Activated CD4-positive, alpha-beta T cell treated with anti-CD3 and anti-CD28 coated beads, Interleukin-2, amount 50 U/mL, for 48 hours (primary cell): ENCODE results near the gene TNS1.

Source experiments
- DNase-seq, 2 experiments: peaks; one replicate each; pipeline ENCODE4 v3.0.0-alpha.2; 2020

TNS1 gene

DNA sequence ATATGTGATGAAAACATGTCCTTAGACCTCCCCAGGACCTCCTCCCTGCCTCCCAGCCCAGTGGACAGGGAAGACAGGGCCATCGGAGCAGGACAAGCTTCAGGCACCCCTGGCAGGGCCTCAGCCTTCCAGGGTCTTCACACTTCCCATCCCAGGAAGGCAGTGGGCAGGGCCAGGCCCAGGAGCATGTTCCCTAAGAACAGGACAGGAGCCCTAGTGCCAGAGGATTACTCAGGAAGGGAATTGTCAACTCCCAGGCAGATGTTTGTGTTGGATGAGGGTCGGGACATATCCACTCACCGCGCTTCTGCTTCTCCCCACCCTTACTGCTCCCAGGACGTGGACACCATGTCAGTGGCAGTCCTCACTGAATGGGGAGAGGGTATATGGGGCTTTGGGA, 138.9 kb downstream of the TNS1 start:
- no peak for DNase-seq

DNA sequence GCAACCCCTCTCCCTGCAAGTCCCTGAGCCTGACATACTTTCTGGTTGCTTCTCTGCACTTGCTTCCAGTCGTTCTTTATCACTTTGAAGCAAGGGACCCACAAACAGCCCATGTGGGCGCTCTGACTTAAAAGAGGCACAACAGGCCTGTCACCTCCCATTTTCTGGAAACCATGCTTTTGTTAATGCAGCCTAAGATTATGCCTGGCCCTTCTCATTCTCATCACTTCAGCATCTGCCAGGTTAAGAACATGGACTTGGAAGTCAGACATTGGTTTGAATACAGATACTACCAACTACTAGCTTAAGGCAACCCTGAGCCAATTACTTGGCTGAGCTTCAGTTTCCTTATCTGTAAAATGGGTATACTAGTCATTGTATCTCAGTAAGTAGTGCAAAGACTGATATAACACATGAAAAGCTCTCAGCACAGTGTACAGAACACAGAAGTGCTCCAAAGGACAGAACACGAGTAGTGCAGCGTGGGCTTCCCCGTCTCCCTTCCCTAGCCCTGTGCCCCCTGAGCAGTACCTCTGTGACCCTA, 141.4 kb downstream of the TNS1 start:
- no peak for DNase-seq

DNA sequence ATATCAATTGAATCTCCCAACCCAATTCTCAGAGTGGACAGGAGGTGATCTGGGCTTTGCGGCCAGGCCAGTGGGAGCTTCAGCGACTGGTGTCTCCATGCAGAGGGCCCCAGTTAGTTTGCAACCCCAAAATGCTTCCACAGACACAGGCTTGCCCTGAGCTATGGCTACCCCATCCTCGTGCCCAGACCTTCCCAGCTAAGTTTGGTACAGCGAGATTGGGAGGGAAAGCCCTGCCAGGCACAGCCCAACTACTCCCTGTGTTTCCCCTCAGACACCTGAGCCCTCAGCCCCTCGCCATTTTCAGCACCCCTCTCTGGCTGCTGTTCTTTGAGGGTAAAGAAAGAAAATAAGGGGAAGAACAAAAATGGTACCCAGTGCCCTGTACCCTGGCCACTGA, 142.9 kb downstream of the TNS1 start:
- no peak for DNase-seq

DNA sequence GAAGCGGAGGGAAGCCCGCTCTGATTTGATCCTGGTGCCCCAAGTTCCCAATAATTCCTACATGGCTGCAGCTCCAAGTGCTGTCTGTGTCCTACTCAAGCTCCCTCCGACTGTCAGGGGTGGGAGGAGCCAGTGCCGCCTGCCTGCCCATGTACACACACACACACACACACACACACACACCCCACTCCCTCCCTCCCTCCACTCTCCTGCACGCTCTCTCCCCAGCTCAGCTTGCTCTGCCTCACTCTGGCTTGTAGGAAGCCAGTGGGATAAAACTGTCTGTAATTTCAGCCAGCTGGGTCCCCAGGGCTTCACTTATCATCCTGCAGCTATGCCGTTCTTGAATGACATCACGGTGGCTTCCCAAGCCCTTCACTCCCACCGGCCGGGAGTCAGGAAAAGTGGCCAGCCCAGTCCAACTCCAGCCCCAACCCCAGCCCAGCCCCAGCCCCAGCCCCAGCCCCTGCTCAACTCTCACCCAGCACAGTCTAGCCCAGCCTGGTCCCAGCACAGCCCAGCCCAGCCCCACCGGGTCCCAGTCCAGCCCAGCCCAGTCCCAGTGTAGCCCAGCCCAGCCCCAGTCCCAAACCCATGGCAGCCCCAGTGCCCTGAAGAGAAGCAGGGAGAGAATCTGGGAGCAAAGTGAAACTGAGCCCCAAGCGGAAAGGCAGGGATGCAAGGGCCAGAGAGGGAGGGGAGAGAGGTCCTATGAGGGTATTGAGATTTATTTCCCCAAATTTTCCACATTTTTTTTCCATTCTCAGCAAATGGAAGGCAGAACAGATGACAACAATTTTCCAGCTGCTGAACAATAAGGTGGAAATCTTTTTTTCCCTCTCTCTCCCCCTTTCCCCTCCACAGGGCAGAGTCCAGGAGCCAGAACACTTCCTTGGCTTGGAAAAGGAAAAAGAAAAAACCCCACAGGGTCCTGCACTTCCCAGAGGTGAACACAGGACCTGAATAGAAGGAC, 144.0 kb downstream of the TNS1 start:
- DNase-seq: no peak

DNA sequence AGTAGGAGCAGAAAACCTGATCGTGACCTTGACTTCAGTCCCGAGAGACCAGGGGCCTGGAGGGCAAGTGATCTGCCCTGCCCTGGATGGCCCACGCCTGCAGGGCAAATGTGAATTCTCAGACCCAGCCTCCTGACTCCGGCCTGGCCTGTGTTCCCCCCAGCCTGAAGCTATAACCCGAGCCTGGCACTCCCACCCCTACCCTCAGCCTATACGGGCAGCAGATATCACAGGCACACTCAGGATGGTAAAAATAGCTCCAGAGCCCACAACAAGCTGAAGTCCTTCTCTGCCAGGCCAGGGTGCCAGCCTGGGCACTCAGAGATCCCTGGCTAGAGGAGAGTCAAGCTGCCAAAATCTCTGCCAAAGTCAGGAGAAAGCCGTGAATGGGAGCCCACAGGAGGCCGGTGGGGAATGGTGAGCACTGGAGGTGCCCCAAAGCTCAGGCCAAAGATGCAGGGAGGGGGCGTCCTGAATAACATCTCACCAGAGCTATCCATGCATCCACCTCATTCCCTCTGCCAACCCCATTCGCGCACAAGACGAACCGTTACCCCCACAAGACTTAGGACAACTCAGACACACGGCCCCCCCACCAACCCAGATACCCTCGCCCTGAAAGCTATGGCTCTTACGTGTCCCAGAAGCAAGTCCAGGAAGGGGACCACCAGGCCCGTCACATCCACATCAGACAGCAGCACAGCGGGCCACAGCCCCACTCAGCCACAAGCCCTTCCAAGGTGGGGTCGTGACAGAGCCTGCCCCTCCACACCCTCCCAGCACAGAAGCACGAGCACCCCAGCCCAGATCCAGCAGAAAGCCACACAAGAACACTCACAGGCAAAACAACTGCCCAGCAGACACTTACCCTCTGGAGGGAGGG, 144.9 kb downstream of the TNS1 start:
- DNase-seq: no peak

DNA sequence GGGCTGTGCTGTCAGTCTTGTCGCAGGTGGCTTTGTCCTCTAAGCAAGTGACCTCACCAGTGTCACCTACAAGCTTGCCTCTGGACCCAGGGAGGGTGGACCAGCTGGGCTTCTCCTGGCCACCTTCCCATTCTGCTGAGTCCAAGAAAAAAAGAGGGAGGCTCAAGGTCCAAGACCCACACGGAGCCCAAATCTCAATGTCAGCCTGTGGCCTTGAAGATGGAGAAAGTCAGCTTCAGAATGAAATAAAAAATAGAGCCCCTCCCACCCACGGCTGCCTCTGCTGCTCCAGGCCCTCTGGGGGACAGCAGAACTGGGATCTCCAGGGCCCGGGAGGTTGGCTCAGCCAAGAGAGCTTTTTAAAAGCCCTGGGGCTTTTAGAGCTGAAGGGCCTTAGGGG, 145.9 kb downstream of the TNS1 start:
- DNase-seq: no peak

DNA sequence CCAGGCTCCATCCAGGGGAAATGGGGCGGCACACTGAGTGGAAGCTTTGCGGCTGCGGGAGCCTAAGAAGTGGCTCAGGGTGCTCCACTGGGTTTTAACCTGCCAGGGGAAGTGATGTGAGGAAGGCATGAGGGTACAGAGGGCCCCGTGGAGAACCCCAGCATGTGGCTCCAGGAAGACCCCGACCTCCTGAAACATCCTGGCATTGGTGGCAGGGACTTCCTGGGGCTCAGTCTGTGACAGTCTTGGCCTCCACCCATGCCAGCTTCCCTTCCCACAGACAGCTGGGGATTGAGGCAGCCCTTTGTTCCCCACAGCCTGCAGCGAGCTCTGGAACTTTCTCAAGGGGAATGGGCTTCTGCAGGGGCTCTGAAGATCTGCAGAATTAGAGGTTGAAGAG, 146.6 kb downstream of the TNS1 start:
- DNase-seq: no peak

DNA sequence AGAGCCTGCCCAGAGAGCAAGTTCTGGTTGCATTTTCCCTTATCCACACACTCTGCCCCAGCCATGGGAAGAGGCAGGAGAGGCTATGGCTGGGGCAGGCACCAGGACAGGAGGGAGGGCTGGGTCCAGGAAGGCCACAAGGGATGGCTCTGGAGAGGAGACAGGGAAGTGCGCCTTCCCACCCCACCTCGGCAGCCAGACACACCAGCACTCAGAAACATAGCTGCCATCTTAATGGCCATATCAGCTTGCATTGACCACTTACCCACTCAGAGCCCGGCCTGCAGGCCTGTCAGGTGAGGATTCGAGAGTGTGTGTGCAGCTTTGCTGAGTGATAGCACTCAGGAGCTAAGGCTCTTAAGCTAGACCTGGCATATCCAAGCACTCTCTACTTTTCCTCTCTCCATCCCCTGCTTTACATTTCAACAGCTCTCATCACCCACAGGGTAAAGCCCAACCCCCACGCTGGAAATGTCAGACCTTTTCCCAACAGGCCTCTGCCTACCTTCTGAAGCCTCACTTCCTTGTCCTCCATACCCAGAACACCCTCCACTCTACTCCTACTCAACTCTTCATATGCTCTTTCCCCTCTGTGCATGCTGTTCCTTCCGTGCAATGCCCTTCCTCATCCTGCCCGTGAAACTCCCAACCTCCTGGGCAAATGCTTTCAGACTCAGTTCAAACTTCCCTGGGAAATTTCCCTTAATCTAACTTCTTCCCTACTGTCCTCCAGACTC, 147.9 kb downstream of the TNS1 start:
- DNase-seq: no peak

DNA sequence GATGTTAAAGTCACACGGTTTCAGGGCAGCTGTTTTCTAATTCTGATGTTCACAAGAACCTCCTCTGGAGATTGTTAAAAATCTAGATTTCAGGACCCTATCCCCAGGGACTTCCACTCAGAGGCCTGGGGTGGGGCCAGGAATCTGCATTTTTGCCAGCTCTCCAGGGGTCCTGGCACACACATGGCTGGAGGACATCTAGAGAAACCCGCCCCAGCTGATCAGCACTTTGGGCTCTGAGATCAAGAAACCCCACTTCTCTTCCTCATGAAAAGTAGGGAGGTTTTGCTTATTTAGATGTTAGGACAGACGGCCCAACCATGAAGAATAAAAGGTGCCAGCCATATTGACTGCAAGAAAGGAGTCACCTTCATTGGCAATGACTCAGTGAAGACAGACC, 148.8 kb downstream of the TNS1 start:
- no peak for DNase-seq

DNA sequence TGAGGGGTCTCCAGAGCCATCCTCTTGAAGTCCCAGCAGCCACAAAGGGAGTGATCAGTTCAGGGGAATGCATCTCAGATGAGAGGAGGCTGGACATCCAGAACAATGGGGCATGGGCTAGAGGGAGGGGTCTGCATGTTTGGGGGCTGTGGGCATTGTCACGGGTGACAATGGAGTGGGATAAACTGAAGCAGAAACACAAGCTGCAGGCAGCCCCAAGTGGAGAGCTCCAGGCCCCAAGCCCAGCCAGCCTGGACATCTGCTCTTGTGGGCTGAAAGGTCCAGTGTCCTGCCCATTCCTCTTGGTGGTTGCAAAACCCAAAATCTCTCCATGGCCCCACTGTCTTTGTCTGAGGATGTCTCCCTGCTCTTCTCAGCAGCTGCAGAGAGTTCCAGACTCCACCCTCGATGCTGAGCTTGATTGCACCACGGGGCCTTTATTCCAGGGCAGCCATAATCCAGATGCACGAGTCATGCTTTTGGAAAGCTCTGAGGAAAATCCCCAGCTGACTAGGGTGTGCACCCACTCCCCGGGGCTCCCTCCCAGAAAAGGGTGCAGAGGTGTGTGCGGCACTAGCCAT, 149.4 kb downstream of the TNS1 start:
- DNase-seq: no peak

DNA sequence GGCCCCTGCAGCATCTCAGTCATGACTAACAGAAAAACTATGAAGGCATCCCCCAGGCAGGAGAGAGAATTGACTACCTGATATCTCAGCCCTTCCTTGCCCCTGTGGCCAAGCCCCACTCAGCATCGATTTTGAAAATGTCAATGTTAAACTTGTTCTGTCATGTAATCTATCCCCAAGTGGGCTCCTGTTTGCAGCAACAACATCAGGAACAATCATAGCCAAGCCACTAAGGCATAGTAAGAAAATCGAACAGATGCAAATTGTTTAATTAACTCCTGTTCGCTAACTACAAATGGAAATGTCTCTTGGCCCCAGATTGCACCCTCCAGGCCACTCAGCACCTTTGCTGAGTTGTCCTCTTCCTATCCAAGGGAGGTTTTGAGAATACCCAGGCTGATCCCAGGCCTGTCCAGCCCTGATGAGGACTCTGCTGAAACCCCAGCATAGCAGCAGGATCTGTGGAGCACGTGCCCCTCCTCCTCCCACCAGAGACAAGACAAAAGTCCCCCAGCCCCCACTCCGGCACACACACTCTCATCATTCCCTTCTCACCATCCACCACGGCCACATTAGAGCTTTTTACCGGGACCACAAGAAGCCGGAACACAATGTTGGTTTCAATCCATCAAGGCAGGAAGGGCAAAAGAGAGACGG, 150.1 kb downstream of the TNS1 start:
- no peak for DNase-seq

DNA sequence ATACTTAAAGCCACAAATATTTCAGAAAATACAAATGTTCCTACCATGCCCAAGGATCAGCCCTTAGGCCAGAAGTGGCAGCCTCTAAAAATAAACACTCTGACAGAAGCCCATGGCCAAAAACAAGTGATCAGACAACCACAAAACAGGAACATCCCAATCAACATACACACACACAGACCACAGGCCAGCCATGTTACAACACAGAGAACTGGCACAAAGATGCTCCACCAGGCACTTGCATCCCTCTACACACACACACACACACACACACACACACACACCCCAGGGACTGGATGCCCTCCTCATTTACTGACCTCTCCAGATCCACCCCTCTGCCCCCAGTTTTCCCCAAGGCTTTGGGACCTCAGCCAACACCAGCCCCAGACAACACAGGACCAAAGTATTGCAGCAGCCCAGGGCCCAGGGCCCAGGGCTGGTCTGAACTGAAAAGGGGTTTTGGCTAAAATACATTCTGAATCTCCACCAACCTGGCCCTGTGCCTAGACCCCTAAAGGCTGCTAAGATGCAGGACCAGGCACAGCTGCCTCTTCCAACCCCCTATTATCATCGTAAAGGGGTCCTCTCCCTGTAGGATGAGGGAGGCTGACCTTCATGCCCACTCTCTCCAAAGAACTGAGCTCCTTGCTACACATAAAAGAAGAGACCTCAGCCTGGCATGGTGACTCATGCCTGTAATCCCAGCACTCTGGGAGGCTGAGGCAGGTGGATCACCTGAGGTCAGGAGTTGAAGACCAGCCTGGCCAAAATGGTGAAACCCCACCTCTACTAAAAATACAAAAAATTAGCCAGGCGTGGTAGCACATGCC, 151.4 kb downstream of the TNS1 start:
- DNase-seq: no peak

DNA sequence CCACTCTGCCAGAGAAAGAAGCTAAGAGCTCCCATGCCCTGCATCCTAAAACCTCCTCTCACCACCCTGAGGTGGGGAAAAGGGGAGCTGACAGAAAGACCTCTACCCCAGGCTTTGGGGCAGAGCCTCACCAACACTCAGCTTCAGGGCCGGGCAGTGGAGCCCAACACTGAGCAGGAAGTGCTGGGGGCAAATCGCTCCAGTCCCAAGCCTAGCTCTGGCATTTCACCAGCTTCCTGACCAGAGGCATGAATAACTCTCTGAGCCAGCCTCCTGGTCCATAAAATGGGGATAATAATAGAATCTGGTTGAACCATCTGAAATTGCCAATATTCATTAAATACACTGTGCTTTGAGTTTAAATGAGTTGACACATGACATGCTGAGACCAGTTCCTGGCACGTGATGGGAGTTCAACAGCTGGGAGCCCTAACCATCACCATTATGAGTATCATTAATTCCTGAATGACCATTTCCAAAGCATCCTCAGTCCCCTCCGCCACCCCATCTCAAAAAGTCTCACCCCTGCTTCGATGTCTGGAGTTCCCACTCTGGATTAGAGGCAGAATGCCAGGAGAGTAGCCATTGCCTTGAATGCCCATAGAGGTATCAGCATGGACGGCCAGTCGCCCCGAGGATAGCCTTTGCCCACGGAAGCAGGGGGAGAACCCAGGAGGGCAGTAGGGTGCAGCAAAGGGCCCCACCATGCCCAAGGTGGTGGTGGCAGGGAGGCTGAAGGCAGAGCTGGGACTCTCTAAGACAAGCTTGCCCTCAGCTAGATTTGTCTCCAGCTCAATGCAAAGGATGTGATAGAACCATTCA, 153.4 kb downstream of the TNS1 start:
- no peak for DNase-seq

DNA sequence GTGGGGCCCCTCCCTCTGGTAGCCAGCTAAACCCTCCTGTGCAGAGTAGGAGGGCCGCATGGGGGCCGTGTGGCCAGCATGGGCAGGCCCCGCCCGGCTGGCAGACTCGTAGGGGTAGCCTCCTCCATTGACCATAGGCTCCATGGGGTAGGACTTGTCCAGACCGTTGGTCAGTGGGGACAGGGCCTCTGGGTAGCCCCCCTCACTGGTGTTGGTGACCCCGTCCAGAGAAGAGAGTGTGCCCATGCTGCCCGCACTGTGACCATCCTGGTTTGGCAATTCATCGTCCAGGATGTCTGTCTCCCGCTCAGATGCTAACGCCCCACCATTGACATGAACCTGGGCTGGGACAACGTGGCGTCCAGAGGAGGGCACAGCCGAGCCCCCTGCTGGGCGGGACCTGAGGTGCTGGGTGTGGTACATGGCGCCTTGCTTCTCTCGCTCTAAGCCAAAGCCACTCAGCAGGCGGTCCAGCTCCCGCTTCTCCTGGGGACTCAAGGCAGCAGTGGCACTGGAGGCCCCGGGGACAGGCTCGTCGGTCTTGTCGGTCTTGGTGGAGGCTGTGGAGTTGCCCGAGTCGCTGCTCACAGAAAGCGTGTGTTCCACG, 154.3 kb downstream of the TNS1 start:
- no peak for DNase-seq

DNA sequence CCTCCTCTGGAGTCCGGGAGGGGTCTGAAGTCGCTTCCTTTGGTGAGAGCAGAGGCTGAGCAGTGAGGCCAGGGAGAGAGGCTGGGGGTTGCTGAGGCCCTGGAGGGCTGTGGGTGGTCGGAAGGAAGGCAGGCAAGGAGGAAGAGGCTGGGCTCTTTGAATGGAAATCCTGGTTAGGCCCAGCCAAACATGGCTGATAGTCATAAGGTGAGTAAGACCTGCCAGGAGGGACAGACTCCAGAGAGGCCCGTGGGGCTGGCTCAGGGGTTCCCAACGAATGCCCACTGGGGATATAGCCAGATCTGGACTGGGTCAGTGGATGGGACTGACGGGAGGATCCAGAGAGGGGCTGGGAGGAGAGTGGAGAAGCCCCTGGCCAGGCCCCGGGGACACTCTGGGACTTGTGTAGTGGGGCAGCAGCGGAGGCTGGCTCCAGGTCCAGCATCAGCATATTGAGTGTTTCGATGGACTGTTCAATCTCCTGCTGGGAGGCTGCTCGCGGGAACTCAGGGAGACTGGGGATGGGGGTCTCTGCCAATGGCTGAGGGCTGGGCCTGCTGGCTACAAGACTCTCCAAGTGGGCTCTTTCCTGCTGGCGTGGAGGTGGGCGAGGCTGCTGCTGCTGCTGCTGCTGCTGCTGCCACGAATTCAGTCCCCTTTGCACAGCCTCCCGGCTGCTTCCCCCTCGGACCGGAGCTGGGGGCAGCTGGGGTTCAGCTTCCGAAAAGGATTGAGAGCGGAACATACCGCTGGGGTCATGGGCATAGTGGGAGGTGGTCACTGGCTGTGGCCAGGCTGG, 155.0 kb downstream of the TNS1 start:
- no peak for DNase-seq

DNA sequence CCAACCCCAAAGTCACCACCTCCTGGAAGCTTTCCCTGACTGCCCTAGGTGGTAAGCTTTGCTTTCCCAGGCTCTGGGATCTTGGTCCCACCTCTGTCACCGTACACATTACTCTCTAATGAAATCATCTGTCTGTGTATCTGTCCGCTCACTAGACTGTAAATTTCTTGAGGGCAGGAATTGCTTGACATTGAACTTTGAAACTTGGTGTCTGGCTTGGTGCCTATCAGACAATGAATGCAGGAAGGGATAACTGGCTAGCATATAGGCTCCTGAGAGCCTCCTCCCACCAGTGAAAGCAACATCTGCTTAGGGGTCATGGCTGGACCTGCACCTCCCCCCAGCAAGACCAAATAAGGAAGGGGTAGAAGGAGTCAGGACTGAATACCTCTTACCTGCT, 155.7 kb downstream of the TNS1 start:
- no peak for DNase-seq

DNA sequence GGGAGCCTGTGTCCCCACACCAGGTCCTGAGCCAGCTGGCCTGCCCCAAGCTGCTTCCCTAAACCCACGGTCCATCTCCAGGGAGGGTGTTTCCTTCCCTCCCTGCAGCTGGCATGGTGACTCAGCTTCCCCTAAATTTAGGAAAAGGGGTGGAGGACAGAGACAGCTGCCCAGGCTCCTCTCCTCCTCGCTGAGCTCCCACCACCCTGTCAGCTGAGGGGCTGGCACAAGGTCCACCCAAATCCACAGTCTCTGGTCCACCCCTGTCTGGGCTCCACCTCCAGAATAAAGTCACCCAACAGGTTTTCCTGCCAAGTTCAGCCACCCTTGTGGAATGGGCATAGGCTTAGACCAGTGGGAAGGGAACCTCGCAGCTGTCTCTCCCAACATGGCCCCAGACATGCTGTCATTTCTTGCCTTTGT, 156.5 kb downstream of the TNS1 start:
- no peak for DNase-seq

DNA sequence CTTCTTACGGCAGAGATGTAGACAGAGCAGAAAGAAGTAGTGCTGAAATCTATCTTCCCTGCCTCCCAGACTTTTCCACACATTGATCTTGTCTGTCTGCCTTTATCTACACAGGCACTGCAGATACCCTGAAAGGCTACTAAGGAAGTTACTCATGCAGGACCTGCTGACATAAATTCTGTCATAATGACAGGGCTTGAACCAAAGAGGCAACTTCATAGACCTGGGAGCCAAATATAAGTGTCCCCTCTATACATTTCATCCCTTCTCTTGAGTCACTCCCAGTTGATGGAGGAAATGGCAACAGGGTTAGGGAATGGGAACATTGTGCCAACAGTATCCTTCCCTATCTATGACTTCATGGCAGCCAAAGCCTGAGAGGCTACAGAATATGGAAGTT, 157.5 kb downstream of the TNS1 start:
- no peak for DNase-seq

DNA sequence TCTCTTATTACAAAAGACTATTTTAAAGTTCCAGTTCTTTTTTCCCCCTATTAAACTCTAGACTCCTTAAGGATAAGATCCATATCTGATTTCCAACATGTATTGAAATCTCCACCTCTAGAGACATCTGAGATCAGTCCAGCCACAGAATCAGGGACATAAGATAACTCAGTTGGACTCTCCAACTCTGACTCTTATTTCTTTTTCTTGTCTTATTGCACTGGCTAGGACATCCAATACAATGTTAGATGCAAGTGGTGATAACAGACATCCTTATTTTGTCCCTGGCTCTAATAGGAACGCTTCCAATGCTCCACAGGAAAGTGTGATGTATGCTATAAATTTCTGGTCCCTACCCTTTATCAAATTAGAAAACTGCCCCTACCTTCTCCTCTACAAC, 158.1 kb downstream of the TNS1 start:
- no peak for DNase-seq
